ENCODE results near the gene RAB20. TPM values are rescaled to one million over a fixed set of nuclear protein-coding genes. Genes with fewer than 3 reads are reported as not detected.

Gene RAB20
- total and polyA plus RNA-seq, 10 of the 15 experiments (the other 5 are each of a cell fraction or from before 2014, with no cell fraction given) = 0.48 to 33.1 (median 9.6) TPM

GRCh38 chr13:110495376-110495775 lies 66.1 kb downstream of the RAB20 start (continued):
- TF ChIP-seq CUX1 (IDR thresholded peaks at IDR 0.05; ENCODE audit: insufficient replicate concordance, low read depth, low read length) (no peak), RB1 (IDR thresholded peaks at IDR 0.05; ENCODE audit: borderline replicate concordance) (no peak)

GRCh38 chr13:110493613-110494012 lies 67.9 kb downstream of the RAB20 start:
- intact Hi-C loops (cut with micrococcal nuclease; ENCODE audit: unreplicated experiment) = no loop called here
- no peak overlapping the region for H3K4me2 ChIP-seq (ENCODE audit: control insufficient read depth, insufficient read depth)
- ChIA-PET POLR2A (no interaction called here), RAD21 (ENCODE audit: unreplicated experiment) (no interaction called here), SMC1A (ENCODE audit: uncharacterized antibody, unreplicated experiment) (interaction anchor here (1.2 kb wide), 1 partner anchor 69 kb away, joined by 3 read pairs; no protein-coding TSS in a partner anchor), CTCF (no interaction called here)
- H2AFZ ChIP-seq (ENCODE audit: control insufficient read depth, low read depth, low read length) = no peak overlapping the region
- H3K9me3 ChIP-seq (replicated peaks; ENCODE audit: control insufficient read depth, insufficient read depth, low read length) = no peaks in the 10 kb centered on the region
- no peaks in the 10 kb centered on the region for H3K79me2 ChIP-seq (ENCODE audit: control insufficient read depth, insufficient read depth, low read length)
- H3K4me1 ChIP-seq (ENCODE audit: control insufficient read depth, insufficient read depth, low read length) = no peaks in the 10 kb centered on the region
- no peaks in the 10 kb centered on the region for H3K27me3 ChIP-seq (replicated peaks in 1 of 2; ENCODE audit: control insufficient read depth in 2 of 2, insufficient read depth in 2 of 2, low read length in 1 of 2)
- no peak overlapping the region for H3K27ac ChIP-seq (ENCODE audit: control insufficient read depth, insufficient read depth)
- no TSS peak for BruUV-seq (replicated peaks)
- H3K9ac ChIP-seq (ENCODE audit: control insufficient read depth, insufficient read depth, low read length) = no peak overlapping the region
- TF ChIP-seq PAX8 (IDR thresholded peaks at IDR 0.05) (no peak), ZNF592 (IDR thresholded peaks at IDR 0.05) (no peak), ZNF622 (IDR thresholded peaks at IDR 0.05) (no peak), ZBED1 (IDR thresholded peaks at IDR 0.05; ENCODE audit: borderline replicate concordance) (no peak), YBX1 (IDR thresholded peaks at IDR 0.05) (no peak), WRNIP1 (IDR thresholded peaks at IDR 0.05; ENCODE audit: borderline replicate concordance, low read depth, low read length) (no peak), GATAD2B (conservative IDR thresholded peaks at IDR 0.05; ENCODE audit: low read depth) (no peak)
- no peak overlapping the region for H3K4me3 ChIP-seq
- ATAC-seq (no peak), FAIRE-seq (no peak), DNase-seq (ENCODE audit: low read depth, low spot score) (no peak)
- in situ Hi-C loops (cut with MboI) = no loop called here
- no peaks in the 10 kb centered on the region for H3K36me3 ChIP-seq (ENCODE audit: control insufficient read depth in 2 of 2, insufficient read depth in 2 of 2, low read length in 1 of 2)
- 70% methylated on average over 9 of the region's 9 CpGs for WGBS (ENCODE audit: insufficient coverage, insufficient replicate concordance, low lambda C conversion rate, missing lambda C conversion rate)
- H4K20me1 ChIP-seq (ENCODE audit: control insufficient read depth, insufficient read depth) = no peaks in the 10 kb centered on the region
